ENCODE results near the gene BCR. TPM values are rescaled to one million over a fixed set of nuclear protein-coding genes. Genes with fewer than 3 reads are reported as not detected.
A peak's percentile ranks its signal among the peaks of the same experiment; 100 is the strongest.

The BCR gene
- total and polyA plus RNA-seq, 7 donors = 2.7 to 7.7 (median 6.5) TPM

DNA sequence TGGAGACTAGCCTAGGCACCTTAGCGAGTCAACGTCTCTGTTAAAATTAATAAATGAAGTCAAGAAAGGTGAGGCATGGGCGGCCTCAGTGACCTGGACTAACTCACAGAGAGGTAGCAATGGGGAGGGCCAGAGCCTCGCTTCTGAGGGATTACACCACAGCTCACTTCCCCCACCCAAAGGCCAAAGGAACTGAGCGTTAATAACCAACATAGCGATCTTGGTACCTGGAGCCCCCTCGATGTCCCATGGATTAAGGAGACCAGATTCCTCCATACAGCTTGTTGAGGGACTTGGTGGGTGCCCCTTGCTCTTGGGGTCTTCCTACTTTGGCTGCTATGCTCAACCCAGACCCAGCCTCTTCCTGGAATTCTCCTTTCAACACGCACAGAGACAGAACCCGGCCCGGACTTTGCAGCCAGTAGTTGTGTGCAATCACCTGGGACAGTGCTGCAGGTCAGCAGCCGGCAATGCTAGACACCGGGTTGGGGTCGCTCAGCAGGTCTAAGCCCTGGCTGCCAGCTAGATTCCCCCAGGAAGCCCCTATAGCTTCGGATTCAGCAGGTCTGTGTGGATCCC is 70.6 kb downstream of the BCR start:
- Histone ChIP-seq H3K4me1 (no peaks in the 10 kb centered on the region), H3K27ac (no peak overlapping the region), H3K27me3 (ENCODE audit: insufficient read depth in 3 of 3, low read length in 2 of 3) (peaks cover 0 to 5% (median 4%) of the 10 kb centered on the region in 3 donors), H3K9me3 (no peaks in the 10 kb centered on the region), H3K4me3 (no peak overlapping the region), H3K36me3 (ENCODE audit: insufficient read depth in 1 of 2, low read depth in 1 of 2) (no peaks in the 10 kb centered on the region)
- TF ChIP-seq, protein P1, sequence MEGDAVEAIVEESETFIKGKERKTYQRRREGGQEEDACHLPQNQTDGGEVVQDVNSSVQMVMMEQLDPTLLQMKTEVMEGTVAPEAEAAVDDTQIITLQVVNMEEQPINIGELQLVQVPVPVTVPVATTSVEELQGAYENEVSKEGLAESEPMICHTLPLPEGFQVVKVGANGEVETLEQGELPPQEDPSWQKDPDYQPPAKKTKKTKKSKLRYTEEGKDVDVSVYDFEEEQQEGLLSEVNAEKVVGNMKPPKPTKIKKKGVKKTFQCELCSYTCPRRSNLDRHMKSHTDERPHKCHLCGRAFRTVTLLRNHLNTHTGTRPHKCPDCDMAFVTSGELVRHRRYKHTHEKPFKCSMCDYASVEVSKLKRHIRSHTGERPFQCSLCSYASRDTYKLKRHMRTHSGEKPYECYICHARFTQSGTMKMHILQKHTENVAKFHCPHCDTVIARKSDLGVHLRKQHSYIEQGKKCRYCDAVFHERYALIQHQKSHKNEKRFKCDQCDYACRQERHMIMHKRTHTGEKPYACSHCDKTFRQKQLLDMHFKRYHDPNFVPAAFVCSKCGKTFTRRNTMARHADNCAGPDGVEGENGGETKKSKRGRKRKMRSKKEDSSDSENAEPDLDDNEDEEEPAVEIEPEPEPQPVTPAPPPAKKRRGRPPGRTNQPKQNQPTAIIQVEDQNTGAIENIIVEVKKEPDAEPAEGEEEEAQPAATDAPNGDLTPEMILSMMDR (IDR thresholded peaks at IDR 0.05) = no peak
- no peak for ATAC-seq
- peak in 1 of 2 donors; percentile 17 for DNase-seq
- WGBS, 3 donors = 94 to 96% (median 95%) methylated on average over 14 of the region's 14 CpGs
- intact Hi-C loops (cut with DNase I) = no loop called here

DNA sequence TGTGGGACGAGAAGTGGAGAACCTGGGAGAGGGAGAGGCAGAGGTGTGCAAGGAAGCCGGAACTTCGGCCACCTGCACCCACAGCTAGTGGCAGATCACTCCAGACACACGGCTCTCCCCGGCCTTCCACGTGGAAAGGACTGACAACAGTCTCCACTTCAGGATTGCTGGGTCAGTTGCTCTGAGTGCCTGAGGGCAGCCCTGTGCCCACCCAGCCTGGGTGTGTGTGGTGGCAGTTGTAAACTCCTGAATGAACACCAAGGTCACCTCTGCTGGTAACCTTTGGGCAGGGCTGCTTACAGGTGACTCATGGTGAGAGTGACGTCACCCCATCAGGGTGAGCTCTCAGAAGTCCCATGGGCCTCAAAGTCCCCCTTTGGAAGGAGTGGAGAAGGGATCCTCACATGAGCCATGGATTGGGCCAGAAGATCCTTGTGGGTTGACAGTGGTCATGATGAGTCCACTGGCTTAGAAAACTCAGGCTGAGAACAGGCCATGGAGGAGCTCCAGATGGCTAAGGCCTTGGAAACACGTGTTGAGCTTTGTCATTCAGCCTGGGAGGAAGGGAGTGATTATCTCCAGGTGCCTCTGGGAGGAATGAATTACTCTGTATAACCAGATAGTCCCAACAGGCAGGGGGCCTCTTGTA is 71.3 kb downstream of the BCR start:
- H3K27me3 ChIP-seq (ENCODE audit: insufficient read depth in 3 of 3, low read length in 2 of 3) = peaks cover 0 to 4% (median 4%) of the 10 kb centered on the region in 3 donors
- H3K36me3 ChIP-seq (ENCODE audit: insufficient read depth in 1 of 2, low read depth in 1 of 2) = no peaks in the 10 kb centered on the region
- 88 to 89% (median 88%) methylated on average over 8 of the region's 8 CpGs for WGBS, 3 donors
- ATAC-seq (peak in 2 of 4 donors; percentile 20 to 38), DNase-seq (no peak)
- intact Hi-C loops (cut with DNase I) = no loop called here
- TF ChIP-seq, protein P1 (IDR thresholded peaks at IDR 0.05) = no peak
- H3K4me3 ChIP-seq = no peak overlapping the region
- no peaks in the 10 kb centered on the region for H3K9me3 ChIP-seq
- H3K4me1 ChIP-seq = peaks cover 3% of the 10 kb centered on the region
- H3K27ac ChIP-seq = no peak overlapping the region

DNA sequence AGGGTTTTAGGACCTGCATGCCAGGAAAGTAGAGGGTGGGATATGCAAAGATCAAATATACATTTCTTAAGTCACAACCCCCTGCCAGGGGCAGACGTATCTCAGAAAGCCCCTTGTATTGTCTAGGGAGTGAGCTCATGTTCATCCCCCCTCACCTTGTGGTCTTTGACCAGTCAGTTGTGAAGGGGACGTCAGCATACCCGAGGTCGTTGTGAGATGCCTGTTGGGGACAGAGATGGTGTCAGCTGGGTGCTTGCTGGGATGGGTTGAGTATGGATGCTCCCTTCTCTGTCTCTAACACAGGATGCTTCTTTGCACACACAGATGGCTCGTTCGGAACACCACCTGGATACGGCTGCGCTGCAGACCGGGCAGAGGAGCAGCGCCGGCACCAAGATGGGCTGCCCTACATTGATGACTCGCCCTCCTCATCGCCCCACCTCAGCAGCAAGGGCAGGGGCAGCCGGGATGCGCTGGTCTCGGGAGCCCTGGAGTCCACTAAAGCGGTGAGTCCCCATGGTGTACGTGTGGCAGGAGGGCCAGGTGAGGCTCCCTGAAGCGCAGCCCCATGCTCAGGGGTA is 73.3 kb downstream of the BCR start:
- WGBS, 3 donors = 92 to 94% (median 93%) methylated on average over 19 of the region's 19 CpGs
- DNase-seq = no peak
- intact Hi-C loops (cut with DNase I) = no loop called here

DNA sequence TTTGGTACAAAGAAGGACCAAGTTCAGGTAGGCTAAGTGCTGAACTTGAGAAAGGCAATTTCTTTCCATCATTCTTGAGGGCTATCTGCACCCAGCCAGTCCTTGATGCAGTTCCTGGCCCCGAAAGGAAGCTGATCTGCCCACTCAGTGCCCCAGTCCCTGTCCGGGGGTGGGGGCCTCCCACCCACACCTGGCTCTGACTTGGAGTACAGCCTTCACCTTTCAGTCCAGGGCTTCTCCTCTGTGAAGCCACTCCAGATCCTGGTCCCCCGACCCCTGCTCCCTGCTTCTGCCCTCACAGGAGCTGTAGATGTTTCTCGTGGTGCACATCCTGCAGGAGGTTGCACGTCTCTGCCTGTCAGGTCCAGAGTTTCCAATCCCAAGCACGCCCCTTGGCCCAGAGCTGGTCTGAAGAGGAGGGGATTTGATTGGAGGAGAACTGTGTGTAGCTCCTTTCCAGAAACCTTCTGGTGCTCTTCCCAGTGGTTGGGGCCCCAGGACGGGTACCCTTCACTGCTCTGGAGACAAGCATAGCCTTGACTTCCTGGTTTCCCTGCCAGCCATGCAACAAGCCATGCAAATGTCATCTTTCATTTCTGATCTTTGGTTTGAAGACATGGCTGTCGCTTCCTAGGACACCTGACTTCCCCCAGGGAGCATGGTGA is 75.3 kb downstream of the BCR start:
- 88 to 92% (median 90%) methylated on average over 8 of the region's 8 CpGs for WGBS, 3 donors
- Histone ChIP-seq H3K27ac (no peak overlapping the region), H3K9me3 (no peaks in the 10 kb centered on the region), H3K27me3 (ENCODE audit: insufficient read depth in 3 of 3, low read length in 2 of 3) (no peaks in the 10 kb centered on the region), H3K36me3 (ENCODE audit: insufficient read depth in 1 of 2, low read depth in 1 of 2) (no peaks in the 10 kb centered on the region), H3K4me1 (peaks cover 15% of the 10 kb centered on the region), H3K4me3 (no peak overlapping the region)
- TF ChIP-seq, protein P1 (IDR thresholded peaks at IDR 0.05) = no peak
- intact Hi-C loops (cut with DNase I) = no loop called here
- DNase-seq = no peak
- no peak for ATAC-seq

More for the DNA sequence above, 73.3 kb downstream of the BCR start:
- no peak overlapping the region for H3K27ac ChIP-seq
- no peak for ATAC-seq
- H3K4me3 ChIP-seq = no peak overlapping the region
- TF ChIP-seq, protein P1 (IDR thresholded peaks at IDR 0.05) = no peak
- no peaks in the 10 kb centered on the region for H3K36me3 ChIP-seq (ENCODE audit: insufficient read depth in 1 of 2, low read depth in 1 of 2)
- H3K9me3 ChIP-seq = no peaks in the 10 kb centered on the region
- no peaks in the 10 kb centered on the region for H3K27me3 ChIP-seq (ENCODE audit: insufficient read depth in 3 of 3, low read length in 2 of 3)
- peaks cover 15% of the 10 kb centered on the region for H3K4me1 ChIP-seq
